Measurements from ENCODE around the gene RASGRP2.

- TF ChIP-seq CTCF (optimal IDR thresholded peaks at IDR 0.05 in 1 of 3, IDR thresholded peaks at IDR 0.05 in 1 of 3, conservative IDR thresholded peaks at IDR 0.05 in 1 of 3; ENCODE audit: extremely low read depth in 1 of 3, insufficient read depth in 2 of 3, low read length in 3 of 3) (no peak), EZH2 (IDR thresholded peaks at IDR 0.05; ENCODE audit: low read length) (no peak)
Observed at GRCh38 chr11:64760759-64761420, 16.9 kb upstream of the RASGRP2 start.

Data from keratinocyte (primary cell).